ENCODE results near the gene CEP350.

Gene CEP350

GRCh38 chr1:180061019-180061418 is 106.4 kb downstream of the CEP350 start:
- DNase-seq (ENCODE audit: low spot score), result no peak

- DNase-seq (ENCODE audit: low spot score), result no peak
Measured at GRCh38 chr1:180062452-180062971, 107.9 kb downstream of the CEP350 start.

GRCh38 chr1:180065408-180065807 is 110.8 kb downstream of the CEP350 start:
- no peak for DNase-seq (ENCODE audit: low spot score)

- no peak for DNase-seq (ENCODE audit: low spot score)
Measured at GRCh38 chr1:180066150-180066549, 111.5 kb downstream of the CEP350 start.

- no peak for DNase-seq (ENCODE audit: low spot score)
Measured at GRCh38 chr1:180070286-180070685, 115.7 kb downstream of the CEP350 start.

GRCh38 chr1:180071759-180072158 is 117.1 kb downstream of the CEP350 start:
- no peak for DNase-seq (ENCODE audit: low spot score)

- no peak for DNase-seq (ENCODE audit: low spot score)
Measured at GRCh38 chr1:180080439-180080838, 125.8 kb downstream of the CEP350 start.

GRCh38 chr1:180081474-180081873 is 126.9 kb downstream of the CEP350 start:
- DNase-seq (ENCODE audit: low spot score), result no peak

GRCh38 chr1:180083164-180083563 is 128.6 kb downstream of the CEP350 start:
- no peak for DNase-seq (ENCODE audit: low spot score)

- DNase-seq (ENCODE audit: low spot score), result no peak
Measured at GRCh38 chr1:180084867-180085266, 130.3 kb downstream of the CEP350 start.

- DNase-seq (ENCODE audit: low spot score), result no peak
Measured at GRCh38 chr1:180085331-180085730, 130.7 kb downstream of the CEP350 start.

GRCh38 chr1:180092931-180093650 is 138.5 kb downstream of the CEP350 start:
- DNase-seq (ENCODE audit: low spot score), result no peak

GRCh38 chr1:180094705-180095295 is 140.2 kb downstream of the CEP350 start:
- no peak for DNase-seq (ENCODE audit: low spot score)

GRCh38 chr1:180096584-180097325 is 142.1 kb downstream of the CEP350 start:
- DNase-seq (ENCODE audit: low spot score), result no peak

- DNase-seq (ENCODE audit: low spot score), result no peak
Measured at GRCh38 chr1:180097326-180097605, 142.7 kb downstream of the CEP350 start.

GRCh38 chr1:180101411-180101810 is 146.8 kb downstream of the CEP350 start:
- DNase-seq (ENCODE audit: low spot score), result no peak

GRCh38 chr1:180103819-180104218 is 149.2 kb downstream of the CEP350 start:
- no peak for DNase-seq (ENCODE audit: low spot score)

- DNase-seq (ENCODE audit: low spot score), result no peak
Measured at GRCh38 chr1:180112091-180112490, 157.5 kb downstream of the CEP350 start.

GRCh38 chr1:180112984-180113647 is 158.5 kb downstream of the CEP350 start:
- no peak for DNase-seq (ENCODE audit: low spot score)

GRCh38 chr1:180114396-180114945 is 159.9 kb downstream of the CEP350 start:
- DNase-seq (ENCODE audit: low spot score), result no peak

GRCh38 chr1:180116964-180117763 is 162.6 kb downstream of the CEP350 start:
- DNase-seq (ENCODE audit: low spot score), result no peak

- no peak for DNase-seq (ENCODE audit: low spot score)
Measured at GRCh38 chr1:180117764-180118116, 163.1 kb downstream of the CEP350 start.
